Subcutaneous adipose tissue (tissue), 4 donors: ENCODE measurements around the gene CEACAM21. TPM values are rescaled to one million over a fixed set of nuclear protein-coding genes. Genes with fewer than 3 reads are reported as not detected.

Experiments
- total RNA-seq, 4 donors: library from RNA; depleted of rRNA; stranded (reverse); fragments of >200 nt; gene quantifications; one replicate each; pipeline ENCODE4 v1.1.0, GENCODE V29; 2016
- TF ChIP-seq, protein P1 (sequence below): fragments of 450-650 bp; IDR thresholded peaks from one replicate; pipeline ENCODE4 v1.5.1; 2016; ENCODE audit warnings: low read depth, mild to moderate bottlenecking, control low read depth, antibody characterized with exemption, moderate library complexity

The CEACAM21 gene
- total RNA-seq, 4 donors from 2014 or later, result 1.1 to 3.1 TPM; not detected in 2

DNA sequence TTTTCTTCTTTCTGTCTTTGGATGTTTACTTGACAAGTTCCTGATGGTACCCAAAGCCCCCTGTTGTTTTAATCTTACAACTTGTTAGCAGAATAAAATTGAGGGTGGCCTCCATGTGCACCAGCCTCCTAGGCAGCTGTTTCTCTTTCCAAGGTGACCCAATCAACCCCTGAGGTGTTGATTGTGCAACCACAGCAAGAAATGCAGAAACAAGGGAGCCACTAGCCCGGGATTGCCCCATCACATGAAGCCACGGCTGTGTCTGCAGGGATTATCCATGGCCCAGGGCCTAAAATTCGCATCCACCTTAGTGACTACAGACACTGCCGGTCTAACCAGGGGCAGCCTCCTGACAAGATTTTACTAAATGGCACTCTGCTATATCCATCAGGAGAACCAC, 36.5 kb downstream of the CEACAM21 start:
- TF ChIP-seq, protein P1, sequence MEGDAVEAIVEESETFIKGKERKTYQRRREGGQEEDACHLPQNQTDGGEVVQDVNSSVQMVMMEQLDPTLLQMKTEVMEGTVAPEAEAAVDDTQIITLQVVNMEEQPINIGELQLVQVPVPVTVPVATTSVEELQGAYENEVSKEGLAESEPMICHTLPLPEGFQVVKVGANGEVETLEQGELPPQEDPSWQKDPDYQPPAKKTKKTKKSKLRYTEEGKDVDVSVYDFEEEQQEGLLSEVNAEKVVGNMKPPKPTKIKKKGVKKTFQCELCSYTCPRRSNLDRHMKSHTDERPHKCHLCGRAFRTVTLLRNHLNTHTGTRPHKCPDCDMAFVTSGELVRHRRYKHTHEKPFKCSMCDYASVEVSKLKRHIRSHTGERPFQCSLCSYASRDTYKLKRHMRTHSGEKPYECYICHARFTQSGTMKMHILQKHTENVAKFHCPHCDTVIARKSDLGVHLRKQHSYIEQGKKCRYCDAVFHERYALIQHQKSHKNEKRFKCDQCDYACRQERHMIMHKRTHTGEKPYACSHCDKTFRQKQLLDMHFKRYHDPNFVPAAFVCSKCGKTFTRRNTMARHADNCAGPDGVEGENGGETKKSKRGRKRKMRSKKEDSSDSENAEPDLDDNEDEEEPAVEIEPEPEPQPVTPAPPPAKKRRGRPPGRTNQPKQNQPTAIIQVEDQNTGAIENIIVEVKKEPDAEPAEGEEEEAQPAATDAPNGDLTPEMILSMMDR, result no peak

DNA sequence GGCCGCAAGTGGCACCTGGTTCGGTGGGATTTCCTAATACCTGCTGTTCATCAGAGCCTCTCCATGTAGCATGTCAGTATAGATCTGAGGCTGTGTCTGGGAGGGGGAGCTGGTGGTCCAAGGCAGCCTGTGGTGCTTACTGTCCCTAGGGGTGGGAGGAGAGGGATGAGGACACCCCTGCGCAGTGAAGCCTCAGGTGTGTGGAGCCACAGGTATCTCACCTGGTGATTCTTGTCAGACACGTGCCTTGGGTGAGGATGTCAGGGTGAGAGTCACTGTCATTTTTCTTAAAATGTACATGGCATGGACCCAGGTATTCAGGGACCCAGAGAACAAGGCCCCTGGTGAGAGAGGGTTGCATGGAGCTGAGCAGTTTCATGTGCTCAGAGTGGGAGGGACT, 39.2 kb downstream of the CEACAM21 start:
- TF ChIP-seq, protein P1, result no peak

DNA sequence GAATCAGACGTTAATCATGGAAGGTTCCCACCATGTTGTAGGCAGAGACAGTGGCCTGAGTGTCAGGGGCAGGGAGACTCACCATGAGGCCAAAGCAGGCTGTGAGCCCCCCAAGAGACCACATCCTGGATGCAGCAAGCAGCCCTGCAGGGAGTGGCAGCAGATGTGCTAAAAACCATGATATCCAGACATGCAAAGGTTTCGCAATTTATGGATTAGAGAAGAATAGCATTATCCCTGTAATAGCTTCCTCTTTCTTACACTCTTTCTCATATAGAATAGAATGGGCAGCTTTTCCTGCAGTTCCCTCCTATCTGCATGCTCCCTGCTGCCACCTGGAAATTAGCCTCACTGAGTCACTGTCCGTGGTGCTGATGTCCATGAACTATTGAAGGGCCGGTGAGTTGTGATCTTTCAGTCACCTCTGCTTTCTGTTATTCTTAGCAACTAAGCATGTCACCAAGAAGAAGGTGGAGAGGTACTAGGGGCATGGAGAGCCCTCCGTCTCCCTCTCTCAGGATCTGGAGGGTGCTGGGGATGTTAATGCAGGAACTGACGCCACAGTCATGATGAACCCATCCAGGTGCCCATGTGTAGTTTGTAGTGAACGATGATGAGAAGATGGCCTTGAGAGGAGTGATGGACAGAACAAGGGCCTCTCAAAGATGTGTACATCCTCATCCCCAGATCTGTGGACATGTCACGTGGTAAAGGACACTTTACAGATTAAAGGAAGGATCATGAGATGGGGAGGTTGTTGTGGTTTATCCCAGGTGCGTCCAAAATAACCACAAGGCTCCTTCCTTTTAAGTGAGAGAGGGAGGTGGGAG, 41.0 kb downstream of the CEACAM21 start:
- TF ChIP-seq, protein P1, result no peak

DNA sequence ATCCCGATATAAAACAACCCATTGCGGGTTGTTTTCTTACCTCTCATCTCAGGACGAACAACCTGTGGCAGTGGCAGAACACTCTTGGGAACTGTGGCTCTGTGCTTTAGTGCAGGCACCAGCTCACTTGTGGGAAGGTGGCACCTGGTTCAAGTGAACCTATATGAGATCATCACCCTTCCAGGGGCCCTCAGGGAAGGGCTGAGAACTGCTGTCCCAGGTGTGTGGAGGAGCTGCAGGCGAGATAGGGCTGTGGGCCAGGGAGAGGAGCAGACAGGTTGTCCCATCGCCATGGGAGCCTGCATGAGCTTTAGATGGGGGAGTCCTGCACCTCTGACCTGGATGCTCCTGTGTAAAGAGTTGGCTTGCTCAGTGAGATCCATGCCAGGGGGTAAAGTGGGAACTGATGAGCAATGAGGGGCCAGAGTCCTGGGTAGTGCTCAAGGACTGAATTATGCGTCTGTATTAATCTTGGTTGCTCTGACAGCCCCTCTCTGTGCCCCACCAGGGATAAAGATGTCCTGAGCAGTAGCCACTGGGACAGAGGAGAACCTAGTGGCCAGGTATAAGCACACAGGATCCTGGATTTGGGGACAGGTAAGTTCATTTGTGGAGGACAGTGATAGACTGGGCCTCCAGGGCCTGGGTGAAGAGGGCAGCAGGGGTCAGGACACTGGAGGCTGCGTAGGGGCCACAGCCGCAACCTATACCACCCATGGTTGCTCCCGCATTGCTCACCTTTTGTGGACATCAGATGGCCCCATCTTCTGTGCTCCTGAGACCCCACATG, 42.2 kb downstream of the CEACAM21 start:
- TF ChIP-seq, protein P1, result no peak

DNA sequence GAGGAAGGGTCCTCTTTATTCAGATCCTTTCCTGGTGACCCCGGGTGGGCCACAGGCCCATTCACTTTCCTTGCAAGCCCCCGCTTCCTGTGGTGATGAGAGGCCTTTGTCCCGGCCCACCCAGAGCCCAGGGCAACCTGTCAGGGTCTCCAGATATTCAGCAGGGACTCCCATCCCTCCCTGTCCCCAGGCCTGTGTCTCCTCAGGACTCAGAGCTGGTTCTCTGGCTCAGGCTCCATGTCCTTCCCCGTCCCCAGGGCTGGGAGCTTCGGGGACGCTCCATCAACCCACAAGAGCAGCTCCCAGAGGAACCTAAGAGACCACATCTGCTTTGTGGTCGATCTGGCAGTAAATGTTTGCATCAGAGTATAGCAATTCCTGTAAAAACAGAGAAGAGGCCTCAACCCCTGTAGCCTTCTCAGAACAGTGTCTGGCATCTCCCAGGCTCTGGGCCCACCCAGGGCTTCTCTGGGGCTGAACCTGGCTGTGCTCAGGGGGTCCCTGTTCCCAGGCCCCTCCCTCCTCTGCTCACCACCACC, 43.1 kb downstream of the CEACAM21 start:
- TF ChIP-seq, protein P1, result no peak

DNA sequence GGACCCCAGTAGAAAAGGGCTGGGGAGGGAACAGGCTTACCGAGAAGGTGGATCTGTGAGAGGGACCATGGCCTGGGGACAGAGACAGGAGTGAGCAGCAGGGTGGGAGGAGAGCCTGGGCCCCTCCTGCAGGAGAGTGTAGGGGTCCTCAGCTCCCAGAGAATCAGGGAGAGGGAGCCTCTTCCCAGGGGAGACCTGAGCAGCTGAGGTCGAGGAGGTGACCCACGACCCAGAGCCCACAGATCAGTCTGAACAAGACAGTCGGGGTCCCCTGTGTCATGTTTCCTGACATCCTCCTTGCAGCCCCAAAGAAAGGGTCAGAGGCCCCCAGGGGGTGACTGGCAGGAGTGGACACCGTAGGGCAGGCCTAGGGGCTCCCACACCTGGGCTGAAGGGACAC, 44.2 kb downstream of the CEACAM21 start:
- TF ChIP-seq, protein P1, result no peak

DNA sequence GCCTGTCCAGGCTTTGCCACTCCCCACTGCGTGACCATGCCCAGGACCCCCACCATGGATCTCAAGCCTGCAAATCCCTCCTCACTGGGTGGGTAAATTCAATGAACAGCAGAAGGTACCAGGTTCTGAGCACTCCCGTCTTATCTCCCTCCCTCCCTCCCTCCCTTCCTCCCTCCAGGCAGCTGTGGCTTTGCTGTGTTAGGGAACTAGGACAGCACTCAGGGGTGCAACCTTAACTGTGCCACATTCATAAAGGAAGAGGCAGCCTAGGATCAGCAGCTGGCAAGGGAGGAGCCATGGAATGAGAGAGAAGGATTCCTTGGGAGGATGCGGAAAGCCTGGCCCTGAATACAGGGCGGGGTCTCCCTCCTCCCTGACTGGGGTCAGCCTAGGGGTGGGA, 45.3 kb downstream of the CEACAM21 start:
- TF ChIP-seq, protein P1, result no peak
